Measurements from ENCODE around the gene SUGCT.

The SUGCT gene

GRCh38 chr7:40753455-40753854 is 618.6 kb downstream of the SUGCT start:
- no peak for DNase-seq

GRCh38 chr7:40755438-40755837 is 620.6 kb downstream of the SUGCT start:
- DNase-seq, result no peak

DNA sequence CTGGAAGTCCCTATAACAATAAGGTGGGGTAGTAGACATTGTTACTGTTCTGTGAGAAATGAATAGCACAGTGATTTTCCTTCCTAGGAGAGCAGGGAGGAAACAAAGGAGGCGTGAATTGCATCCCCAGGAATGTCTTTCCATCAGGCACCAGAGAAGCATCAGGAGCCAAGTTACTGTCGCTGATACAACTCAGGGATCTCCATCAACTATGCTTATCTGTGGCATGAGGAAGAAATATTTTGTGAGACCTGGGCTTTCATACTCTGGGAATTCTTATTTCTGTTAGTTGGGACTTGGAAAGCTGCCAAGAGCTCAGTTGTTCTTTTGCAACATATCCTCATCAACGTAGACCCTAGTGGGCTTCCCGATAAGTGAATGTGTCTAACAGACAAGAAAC is 622.3 kb downstream of the SUGCT start:
- no peak for DNase-seq

- DNase-seq, result no peak
Observed at GRCh38 chr7:40758590-40758989, 623.8 kb downstream of the SUGCT start.

DNA sequence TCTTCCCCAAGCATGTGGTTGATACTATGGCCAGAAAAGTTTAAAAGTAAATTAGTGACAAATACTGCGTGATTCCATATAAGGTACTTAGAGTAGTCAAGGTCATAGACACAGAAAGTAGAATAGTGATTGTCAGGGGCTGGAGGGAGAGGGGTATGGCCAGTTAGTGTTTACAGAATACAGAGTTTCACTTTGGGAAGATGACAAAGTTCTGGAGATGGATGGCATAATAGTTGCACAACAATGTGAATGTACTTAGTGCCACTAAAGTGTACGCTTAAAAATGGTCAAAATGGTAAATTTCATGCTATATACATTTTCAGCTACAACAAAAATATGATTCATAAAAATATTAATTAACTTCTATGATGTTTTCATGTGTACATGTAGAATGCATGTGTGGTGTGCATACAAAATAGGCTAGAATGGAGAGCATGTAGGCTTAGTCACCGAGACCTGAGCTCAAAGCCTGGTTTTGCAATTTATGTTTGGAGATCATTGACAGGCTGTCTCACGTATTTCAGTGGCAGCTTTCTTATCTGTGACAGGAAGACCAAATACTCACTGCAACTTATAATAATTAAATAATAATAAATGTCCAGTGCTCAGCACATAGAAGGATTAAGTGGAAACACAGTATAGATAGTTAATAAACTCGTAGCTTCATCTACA is 625.6 kb downstream of the SUGCT start:
- DNase-seq, result no peak

GRCh38 chr7:40760987-40761386 is 626.2 kb downstream of the SUGCT start:
- no peak for DNase-seq

DNA sequence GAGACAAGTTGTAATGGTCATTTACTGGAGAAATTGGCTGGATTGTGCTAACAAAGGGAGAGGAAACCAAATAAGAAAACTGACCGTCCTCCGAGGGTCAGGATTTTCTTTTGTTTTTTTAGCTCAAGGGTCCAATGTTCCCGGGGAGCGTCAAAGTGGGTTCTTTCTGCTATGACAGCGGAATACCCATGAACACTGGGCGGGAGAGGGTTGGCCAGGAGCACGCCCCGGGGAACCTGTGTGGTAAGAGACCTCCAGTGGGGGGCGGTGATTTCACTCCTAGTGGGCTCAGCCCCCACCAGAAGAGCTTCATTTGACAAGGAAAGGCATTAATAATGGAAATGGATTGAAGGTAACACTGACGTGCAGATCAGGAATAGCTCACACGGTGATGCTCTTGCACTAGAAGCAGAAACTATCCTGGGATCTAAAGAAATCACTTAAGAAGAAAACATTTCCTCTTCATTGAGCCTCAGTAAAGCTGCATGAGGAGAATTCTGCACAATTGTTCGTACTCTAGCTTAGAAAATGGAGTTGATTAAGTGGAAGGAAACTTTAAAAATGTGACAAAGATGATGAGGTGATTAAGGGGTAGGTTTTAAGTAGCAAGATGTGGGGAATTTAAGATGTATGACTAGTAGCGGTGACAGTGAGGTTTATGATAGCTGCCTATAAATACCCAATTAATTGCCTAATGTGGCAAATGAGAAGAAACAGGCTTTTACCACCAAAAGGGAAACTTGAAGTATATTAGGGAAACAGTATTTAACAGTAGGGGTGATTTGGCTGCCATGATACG is 627.2 kb downstream of the SUGCT start:
- DNase-seq, result no peak

GRCh38 chr7:40763319-40764287 is 628.8 kb downstream of the SUGCT start:
- DNase-seq, result no peak

GRCh38 chr7:40765639-40766038 is 630.8 kb downstream of the SUGCT start:
- DNase-seq, result no peak

- DNase-seq, result no peak
Observed at GRCh38 chr7:40772096-40772495, 637.3 kb downstream of the SUGCT start.

- no peak for DNase-seq
Observed at GRCh38 chr7:40773656-40774055, 638.9 kb downstream of the SUGCT start.

- no peak for DNase-seq
Observed at GRCh38 chr7:40775877-40776276, 641.1 kb downstream of the SUGCT start.

DNA sequence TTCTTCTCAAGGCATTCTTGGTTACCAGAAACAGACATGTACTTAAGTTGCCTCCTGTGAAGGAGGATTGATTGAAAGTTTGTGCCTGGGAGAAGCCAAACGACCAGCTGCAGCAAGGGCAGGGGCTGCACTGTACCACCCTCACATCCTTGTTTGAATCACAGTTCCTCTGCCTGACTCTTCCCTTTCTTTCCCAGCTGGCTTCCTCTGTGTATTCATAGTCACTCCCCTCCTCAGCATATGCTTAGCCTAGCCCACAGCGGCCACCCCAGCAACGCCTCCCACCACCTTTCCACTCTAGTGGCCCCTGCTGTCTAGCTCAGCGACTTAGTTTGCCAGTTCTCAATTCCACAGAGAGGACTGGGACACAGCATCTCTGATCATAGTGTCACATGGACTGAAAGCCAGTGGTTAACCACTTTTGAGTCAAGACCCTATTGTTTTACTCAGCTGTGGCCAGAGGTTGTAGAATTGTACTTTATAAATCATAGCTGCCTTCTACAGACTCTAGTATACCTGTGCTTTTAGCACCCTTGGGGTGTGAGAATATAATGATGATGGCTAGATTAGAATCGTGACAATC is 643.0 kb downstream of the SUGCT start:
- DNase-seq, result no peak

- DNase-seq, result no peak
Observed at GRCh38 chr7:40780460-40780859, 645.7 kb downstream of the SUGCT start.

- DNase-seq, result no peak
Observed at GRCh38 chr7:40782836-40783235, 648.0 kb downstream of the SUGCT start.

- no peak for DNase-seq
Observed at GRCh38 chr7:40784176-40784575, 649.4 kb downstream of the SUGCT start.

GRCh38 chr7:40786909-40787308 is 652.1 kb downstream of the SUGCT start:
- no peak for DNase-seq

DNA sequence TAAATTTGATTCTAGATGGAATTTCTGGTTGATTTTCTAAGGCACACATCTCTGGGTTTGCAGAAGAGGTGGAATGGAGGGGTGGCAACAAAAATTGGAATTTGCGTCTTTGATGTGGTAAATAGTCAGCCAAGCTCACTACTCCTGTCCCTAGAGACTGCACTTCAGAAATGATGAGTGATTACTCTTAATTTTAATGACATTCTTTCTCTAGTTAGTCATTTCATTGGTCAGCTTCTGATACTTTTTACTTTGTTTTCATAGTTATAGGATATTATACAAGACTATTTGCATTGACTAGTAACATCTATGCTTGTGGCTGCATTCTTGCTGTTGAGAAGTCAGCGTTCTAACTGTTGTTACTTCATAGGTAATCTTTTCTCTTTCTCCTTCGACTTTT is 658.3 kb downstream of the SUGCT start:
- no peak for DNase-seq

DNA sequence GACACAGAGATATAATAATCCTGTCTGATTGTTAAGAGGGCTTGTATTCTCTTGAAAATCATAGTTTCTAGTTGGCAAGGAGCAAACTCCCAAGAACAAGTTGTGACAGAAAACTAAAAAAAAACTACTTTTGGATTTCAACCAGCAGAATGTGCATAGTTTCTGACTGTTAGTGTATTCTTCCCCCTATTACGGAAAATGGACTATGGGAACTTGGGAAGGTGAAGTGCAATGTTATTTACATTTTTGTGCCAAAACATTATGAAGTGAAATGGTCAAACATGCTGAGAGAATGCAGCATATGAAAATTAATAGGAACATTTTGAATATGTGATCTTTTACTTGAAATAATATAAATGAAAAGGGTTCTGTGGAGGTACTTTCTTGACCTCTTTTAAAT is 660.8 kb downstream of the SUGCT start:
- DNase-seq, result no peak

DNA sequence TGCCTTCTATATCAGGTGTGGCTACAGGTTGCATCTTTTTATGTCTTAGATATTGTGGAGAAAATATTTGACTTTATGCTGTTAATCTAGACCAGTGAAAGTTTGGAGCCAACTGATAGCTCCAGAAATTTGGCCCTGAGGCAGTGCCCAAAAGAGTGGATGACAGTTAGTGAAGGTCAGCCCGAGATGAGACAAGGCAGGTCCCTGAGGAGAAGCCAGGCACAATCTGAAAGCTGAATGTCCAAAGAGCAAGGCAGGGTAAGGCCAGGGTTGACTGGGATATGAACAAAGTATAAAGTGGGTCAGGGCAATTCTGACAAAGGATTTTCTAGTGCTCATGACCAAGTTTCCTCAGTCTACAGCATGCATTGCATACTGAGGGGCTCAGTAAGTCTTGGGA is 661.9 kb downstream of the SUGCT start:
- no peak for DNase-seq

DNA sequence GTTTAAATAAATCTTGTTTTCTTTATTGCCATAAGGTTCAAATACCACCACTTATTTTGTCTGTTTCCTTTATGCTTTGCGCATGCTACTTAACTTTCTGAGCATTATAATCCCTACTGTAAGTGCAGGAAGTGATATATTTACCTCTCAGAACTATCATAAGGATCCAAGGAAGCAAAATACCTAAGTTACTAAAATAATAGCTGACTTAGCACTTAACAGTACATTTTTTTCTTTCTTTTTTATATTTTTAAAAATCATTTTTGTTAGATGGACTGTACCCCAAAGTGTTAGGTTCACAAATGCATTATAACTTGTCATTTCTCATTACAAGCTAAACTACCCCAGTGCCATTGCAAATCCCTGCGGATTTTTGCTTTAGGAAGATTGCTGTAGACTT is 663.8 kb downstream of the SUGCT start:
- no peak for DNase-seq

GRCh38 chr7:40799493-40800403 is 664.9 kb downstream of the SUGCT start:
- DNase-seq, result no peak
